Body of pancreas (tissue), 4 donors: ENCODE results near the gene PEAR1.

Source experiments
- POLR2A ChIP-seq, 3 donors: fragments of 450-650 bp; IDR thresholded peaks; one replicate each; pipeline ENCODE4 v1.6.1; 2016; ENCODE audit warnings: antibody characterized with exemption in 3 of 3, mild to moderate bottlenecking in 2 of 3
- TF ChIP-seq, protein P1 (sequence below), 7 experiments: fragments of 450-650 bp in 4 of 7; fragments of 200-600 bp in 3 of 7; sonication (generic) in 3 of 7; IDR thresholded peaks; one replicate each; pipeline ENCODE4 v1.5.1; 2016 to 2019; ENCODE audit warnings: antibody characterized with exemption in 7 of 7

DNA sequence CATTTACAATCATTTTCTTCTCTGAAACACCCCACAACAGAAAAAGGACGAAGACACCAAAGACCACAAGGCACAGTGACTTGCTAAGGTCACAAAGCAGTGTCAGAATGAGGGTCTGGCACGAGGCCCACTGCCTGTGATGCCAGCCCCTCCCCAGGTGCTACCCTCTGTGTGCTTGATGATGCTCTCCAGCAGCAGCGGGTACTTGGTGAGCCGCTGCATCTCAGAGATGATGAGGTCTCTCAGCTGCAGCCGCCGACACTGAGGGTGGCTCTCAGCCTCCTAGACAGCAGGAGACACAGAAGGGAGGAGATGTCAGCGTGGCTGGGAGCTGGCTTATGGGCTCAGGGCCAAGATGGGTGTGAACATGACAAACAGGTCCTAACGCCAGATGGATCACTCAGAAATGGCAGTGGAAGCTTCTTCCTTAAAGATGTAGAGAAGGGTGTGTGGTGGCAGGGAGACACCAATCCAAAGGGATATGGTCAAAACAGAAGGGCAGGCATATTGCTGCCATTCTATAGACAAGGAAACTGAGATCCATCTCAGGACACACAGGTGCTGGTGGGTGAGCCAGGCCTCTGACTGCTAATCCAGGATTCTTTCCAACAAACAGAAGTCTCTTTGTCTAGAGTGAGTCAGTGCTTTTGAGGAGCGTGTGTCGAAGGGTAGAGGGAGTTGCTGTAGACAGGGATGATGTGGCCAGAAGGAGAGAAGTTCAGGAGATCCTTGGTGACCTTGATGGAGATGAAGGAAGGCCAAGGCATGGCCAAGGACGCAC lies 52.6 kb downstream of the PEAR1 start:
- no peak for TF ChIP-seq POLR2A (IDR thresholded peaks at IDR 0.05)
- TF ChIP-seq, protein P1, sequence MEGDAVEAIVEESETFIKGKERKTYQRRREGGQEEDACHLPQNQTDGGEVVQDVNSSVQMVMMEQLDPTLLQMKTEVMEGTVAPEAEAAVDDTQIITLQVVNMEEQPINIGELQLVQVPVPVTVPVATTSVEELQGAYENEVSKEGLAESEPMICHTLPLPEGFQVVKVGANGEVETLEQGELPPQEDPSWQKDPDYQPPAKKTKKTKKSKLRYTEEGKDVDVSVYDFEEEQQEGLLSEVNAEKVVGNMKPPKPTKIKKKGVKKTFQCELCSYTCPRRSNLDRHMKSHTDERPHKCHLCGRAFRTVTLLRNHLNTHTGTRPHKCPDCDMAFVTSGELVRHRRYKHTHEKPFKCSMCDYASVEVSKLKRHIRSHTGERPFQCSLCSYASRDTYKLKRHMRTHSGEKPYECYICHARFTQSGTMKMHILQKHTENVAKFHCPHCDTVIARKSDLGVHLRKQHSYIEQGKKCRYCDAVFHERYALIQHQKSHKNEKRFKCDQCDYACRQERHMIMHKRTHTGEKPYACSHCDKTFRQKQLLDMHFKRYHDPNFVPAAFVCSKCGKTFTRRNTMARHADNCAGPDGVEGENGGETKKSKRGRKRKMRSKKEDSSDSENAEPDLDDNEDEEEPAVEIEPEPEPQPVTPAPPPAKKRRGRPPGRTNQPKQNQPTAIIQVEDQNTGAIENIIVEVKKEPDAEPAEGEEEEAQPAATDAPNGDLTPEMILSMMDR (IDR thresholded peaks at IDR 0.05), result no peak
